ENCODE results near the gene SNHG17.

DNA sequence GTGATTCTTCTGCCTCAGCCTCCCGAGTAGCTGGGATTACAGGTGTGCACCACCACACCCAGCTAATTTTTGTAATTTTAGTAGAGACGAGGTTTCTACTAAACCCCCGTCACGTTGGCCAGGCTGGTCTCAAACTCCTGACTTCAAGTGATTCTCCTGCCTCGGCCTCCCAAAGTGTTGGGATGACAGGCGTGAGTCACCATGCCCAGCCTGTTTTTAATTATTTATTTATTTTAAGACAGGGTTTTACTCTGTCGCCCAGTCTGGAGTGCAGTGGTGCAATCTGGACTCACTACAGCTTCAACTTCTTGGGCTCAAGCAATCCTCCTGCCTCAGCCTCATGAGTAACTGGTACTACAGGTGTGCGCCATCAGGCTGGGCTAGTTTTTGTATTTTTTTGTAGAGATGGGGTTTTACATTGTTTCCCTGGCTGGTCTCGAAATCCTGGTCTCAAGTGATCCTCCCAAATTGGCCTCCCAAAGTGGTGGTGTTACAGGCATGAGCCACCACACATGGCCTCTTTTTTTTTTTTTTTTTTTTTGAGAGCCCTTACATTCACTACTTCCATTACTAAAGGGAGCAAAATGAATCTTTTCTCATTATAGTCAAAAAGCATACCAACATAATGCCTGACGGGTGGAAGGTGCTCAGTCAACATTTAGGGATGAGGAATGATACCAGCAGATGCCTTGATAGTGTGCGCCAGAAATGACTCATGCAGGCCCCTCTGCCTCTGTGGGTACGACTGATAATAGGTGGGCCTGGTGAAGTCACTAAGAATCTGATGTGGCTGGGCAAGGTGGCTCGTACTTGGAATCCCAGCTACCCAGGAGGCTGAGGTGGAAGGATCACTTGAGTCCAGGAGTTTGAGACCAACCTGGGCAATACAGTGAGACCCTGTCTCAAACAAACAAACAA, 19.7 kb upstream of the SNHG17 start:
- TF ChIP-seq CTCF (IDR thresholded peaks at IDR 0.05): no peak
- TF ChIP-seq EP300 (IDR thresholded peaks at IDR 0.05; ENCODE audit: low read depth): no peak
